Endothelial cell of umbilical vein (primary cell): ENCODE results near the gene SH3TC1. TPM values are rescaled to one million over a fixed set of nuclear protein-coding genes. Genes with fewer than 3 reads are reported as not detected.

Source experiments
- BruUV-seq: library from RNA; stranded (reverse); fragments of 400-500 nt; replicated peaks from 2 replicates; lab custom pipeline; 2021; lab: Mats Ljungman, UMichigan
- CTCF ChIA-PET: fragments of 300-600, 350-600 bp; sonication (Branson Sonifier 250); formaldehyde crosslinking; loops from one replicate; lab custom pipeline; 2021; ENCODE audit warnings: antibody characterized with exemption, inconsistent platforms; lab: Charles Lee
- POLR2A ChIA-PET: fragments of 300-600, 350-600 bp; sonication (Branson Sonifier 250); formaldehyde crosslinking; loops from one replicate; lab custom pipeline; 2021; ENCODE audit warnings: antibody characterized with exemption, inconsistent platforms; lab: Charles Lee
- DNase-seq: peaks from one replicate; pipeline ENCODE4 v3.0.0-alpha.2; 2011; ENCODE audit warnings: low read depth, low spot score
- FAIRE-seq: peaks from 2 replicates; lab custom pipeline; 2011; peaks lifted over from hg19 to GRCh38; lab: Jason Lieb, UNC
- H2AFZ ChIP-seq: 2 replicates; pipeline ENCODE4 v1.6.0; 2012; ENCODE audit warnings: low read depth, low read length, control low read depth, inconsistent platforms
- H3K27ac ChIP-seq: 2 replicates; pipeline ENCODE4 v1.5.1; 2011; ENCODE audit warnings: low read depth, mild to moderate bottlenecking, control low read depth, low read length, moderate library complexity; ENCODE audit not compliant: insufficient read depth
- H3K27me3 ChIP-seq, 2 experiments: 2 replicates each; pipeline versions ENCODE4 v1.6.0 to v1.6.1; 2011; ENCODE audit warnings: low read length in 2 of 2, mixed read lengths in 1 of 2; ENCODE audit not compliant: control insufficient read depth in 2 of 2, insufficient read depth in 2 of 2
- H3K36me3 ChIP-seq, 2 experiments: 2 replicates in 1 of 2; 3 replicates in 1 of 2; pipeline ENCODE4 v1.5.1; 2011; ENCODE audit warnings: low read length in 2 of 2, mild to moderate bottlenecking in 1 of 2, moderate library complexity in 1 of 2; ENCODE audit not compliant: control insufficient read depth in 2 of 2, insufficient read depth in 2 of 2; ENCODE audit errors: extremely low read depth in 1 of 2
- H3K4me1 ChIP-seq: 3 replicates; pipeline ENCODE4 v1.5.1; 2011; ENCODE audit warnings: mild to moderate bottlenecking, low read length; ENCODE audit not compliant: control insufficient read depth, insufficient read depth; ENCODE audit errors: extremely low read depth
- H3K4me2 ChIP-seq: 2 replicates; pipeline ENCODE4 v1.6.1; 2011; ENCODE audit warnings: low read length, control low read depth, mixed read lengths; ENCODE audit not compliant: insufficient read depth
- H3K4me3 ChIP-seq, 3 experiments: fragments of 200-600 bp in 1 of 3; sonication (generic), shearing (Covaris generic) in 1 of 3; replicated peaks in 1 of 3; 2 replicates each; pipeline ENCODE4 v1.5.1; 2011 to 2016; ENCODE audit warnings: control low read depth in 3 of 3, low read length in 3 of 3, mild to moderate bottlenecking in 2 of 3, inconsistent platforms in 1 of 3, low read depth in 1 of 3, moderate library complexity in 1 of 3; ENCODE audit not compliant: insufficient read depth in 1 of 3
- H3K79me2 ChIP-seq: 2 replicates; pipeline ENCODE4 v1.6.0; 2012; ENCODE audit warnings: low read length, inconsistent platforms; ENCODE audit not compliant: control insufficient read depth, insufficient read depth
- H3K9ac ChIP-seq: replicated peaks from 2 replicates; pipeline ENCODE3; 2011; ENCODE audit warnings: low read length, control low read depth; ENCODE audit not compliant: insufficient read depth; ENCODE audit errors: extremely low read depth
- H3K9me1 ChIP-seq: replicated peaks from 3 replicates; pipeline ENCODE4 v1.6.0; 2011; ENCODE audit warnings: mild to moderate bottlenecking, low read length; ENCODE audit not compliant: control insufficient read depth, insufficient read depth; ENCODE audit errors: extremely low read depth
- H3K9me3 ChIP-seq: replicated peaks from 2 replicates; pipeline ENCODE4 v1.5.1; 2012; ENCODE audit warnings: low read length, inconsistent platforms; ENCODE audit not compliant: control insufficient read depth, insufficient read depth
- H4K20me1 ChIP-seq: replicated peaks from 2 replicates; pipeline ENCODE3; 2011; ENCODE audit warnings: mild to moderate bottlenecking, low read length; ENCODE audit not compliant: control insufficient read depth, insufficient read depth; ENCODE audit errors: extremely low read depth
- EZH2 ChIP-seq: IDR thresholded peaks from 2 replicates; pipeline ENCODE4 v1.6.1; 2012; ENCODE audit warnings: borderline replicate concordance, low read depth, mild to moderate bottlenecking, moderate library complexity, low read length, inconsistent platforms; ENCODE audit not compliant: severe bottlenecking
- FOS ChIP-seq: IDR thresholded peaks from 2 replicates; pipeline ENCODE4 v1.6.1; 2011; ENCODE audit warnings: mild to moderate bottlenecking, low read length, moderate library complexity, borderline replicate concordance; ENCODE audit not compliant: insufficient read depth
- GATA2 ChIP-seq: IDR thresholded peaks from 2 replicates; pipeline ENCODE4 v1.7.0; 2011; ENCODE audit warnings: low read depth, mild to moderate bottlenecking, moderate library complexity, mixed read lengths, low read length; ENCODE audit not compliant: insufficient read length, insufficient read depth
- JUN ChIP-seq: IDR thresholded peaks from 2 replicates; pipeline ENCODE4 v1.6.1; 2011; ENCODE audit warnings: borderline replicate concordance, low read depth; ENCODE audit not compliant: insufficient read length, insufficient read depth
- MYC ChIP-seq: IDR thresholded peaks from one replicate; pipeline ENCODE4 v1.6.1; 2011; ENCODE audit warnings: mild to moderate bottlenecking, low read depth, low read length
- POLR2A ChIP-seq: IDR thresholded peaks from 2 replicates; pipeline ENCODE4 v1.6.1; 2012; ENCODE audit warnings: low read depth, mild to moderate bottlenecking, control low read depth, low read length
- POLR2AphosphoS5 ChIP-seq: IDR thresholded peaks from 2 replicates; pipeline ENCODE4 v1.6.1; 2012; ENCODE audit warnings: low read depth, mild to moderate bottlenecking, control low read depth, low read length, moderate library complexity; ENCODE audit not compliant: insufficient read depth
- dilution Hi-C: fragments of 300-500 bp; cut with MboI; formaldehyde crosslinking; loops from one replicate; pipeline ENCODE4 v1.15.0; 2019; ENCODE audit warnings: low sequenced_read_pairs; ENCODE audit not compliant: extremely low pct_ligation_motif_present
- intact Hi-C: fragments of 100-400 bp; cut with micrococcal nuclease; formaldehyde crosslinking; loops from one replicate; pipeline ENCODE4 v1.10.0; 2022
- polyA plus RNA-seq, 4 experiments: library from polyadenylated mRNA; depleted of rRNA in 3 of 4; stranded (reverse) in 3 of 4; unstranded in 1 of 4; fragments of >200 nt; gene quantifications; 2 replicates each; pipeline versions ENCODE4 v1.2.1 to v1.2.3, GENCODE V29; 2011 to 2012; ENCODE audit warnings: missing spikeins in 1 of 4
- total RNA-seq: library from RNA; stranded (reverse); gene quantifications from 2 replicates; pipeline ENCODE4 v1.2.3, GENCODE V29; 2021
- TF ChIP-seq, protein P1 (sequence below), 2 donors: IDR thresholded peaks; 1 replicate in 1 of 2; 2 replicates in 1 of 2; pipeline ENCODE4 v1.5.1; 2011; ENCODE audit warnings: low read length in 2 of 2, mild to moderate bottlenecking in 2 of 2, moderate library complexity in 2 of 2, control low read depth in 1 of 2, inconsistent platforms in 1 of 2, low read depth in 1 of 2; ENCODE audit not compliant: insufficient read depth in 1 of 2; ENCODE audit errors: extremely low read depth in 1 of 2
- TF ChIP-seq, protein P2 (sequence below): IDR thresholded peaks from 2 replicates; pipeline ENCODE4 v1.6.1; 2011; ENCODE audit not compliant: insufficient read depth, insufficient read length

The SH3TC1 gene
- total and polyA plus RNA-seq, 2 donors (not counting 3 experiments of a cell fraction or from before 2014, with no cell fraction given) = 96.5 to 192 TPM

GRCh38 chr4:8282742-8283141, 83.7 kb downstream of the SH3TC1 start:
- Histone ChIP-seq H3K4me2 (no peak overlapping the region), H3K4me3 (no peak overlapping the region), H3K9me1 (no peaks in the 10 kb centered on the region), H3K79me2 (no peaks in the 10 kb centered on the region), H3K9me3 (no peaks in the 10 kb centered on the region), H3K9ac (no peak overlapping the region), H3K4me1 (peaks cover 9% of the 10 kb centered on the region), H3K36me3 (no peaks in the 10 kb centered on the region), H3K27me3 (no peaks in the 10 kb centered on the region), H3K27ac (no peak overlapping the region), H2AFZ (no peak overlapping the region), H4K20me1 (no peaks in the 10 kb centered on the region)
- BruUV-seq = no TSS peak
- intact Hi-C loops (no loop called here), dilution Hi-C loops (no loop called here)
- TF ChIP-seq JUN = no peak
- TF ChIP-seq MYC = no peak
- TF ChIP-seq GATA2 = no peak
- TF ChIP-seq POLR2A = no peak
- TF ChIP-seq FOS = no peak
- TF ChIP-seq, protein P1, sequence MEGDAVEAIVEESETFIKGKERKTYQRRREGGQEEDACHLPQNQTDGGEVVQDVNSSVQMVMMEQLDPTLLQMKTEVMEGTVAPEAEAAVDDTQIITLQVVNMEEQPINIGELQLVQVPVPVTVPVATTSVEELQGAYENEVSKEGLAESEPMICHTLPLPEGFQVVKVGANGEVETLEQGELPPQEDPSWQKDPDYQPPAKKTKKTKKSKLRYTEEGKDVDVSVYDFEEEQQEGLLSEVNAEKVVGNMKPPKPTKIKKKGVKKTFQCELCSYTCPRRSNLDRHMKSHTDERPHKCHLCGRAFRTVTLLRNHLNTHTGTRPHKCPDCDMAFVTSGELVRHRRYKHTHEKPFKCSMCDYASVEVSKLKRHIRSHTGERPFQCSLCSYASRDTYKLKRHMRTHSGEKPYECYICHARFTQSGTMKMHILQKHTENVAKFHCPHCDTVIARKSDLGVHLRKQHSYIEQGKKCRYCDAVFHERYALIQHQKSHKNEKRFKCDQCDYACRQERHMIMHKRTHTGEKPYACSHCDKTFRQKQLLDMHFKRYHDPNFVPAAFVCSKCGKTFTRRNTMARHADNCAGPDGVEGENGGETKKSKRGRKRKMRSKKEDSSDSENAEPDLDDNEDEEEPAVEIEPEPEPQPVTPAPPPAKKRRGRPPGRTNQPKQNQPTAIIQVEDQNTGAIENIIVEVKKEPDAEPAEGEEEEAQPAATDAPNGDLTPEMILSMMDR (IDR thresholded peaks at IDR 0.05; ENCODE audit: extremely low read depth in 1 of 2, insufficient read depth in 1 of 2, low read depth in 1 of 2, low read length in 2 of 2) = no peak
- no peak for TF ChIP-seq EZH2
- TF ChIP-seq, protein P2, sequence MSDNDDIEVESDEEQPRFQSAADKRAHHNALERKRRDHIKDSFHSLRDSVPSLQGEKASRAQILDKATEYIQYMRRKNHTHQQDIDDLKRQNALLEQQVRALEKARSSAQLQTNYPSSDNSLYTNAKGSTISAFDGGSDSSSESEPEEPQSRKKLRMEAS = no peak
- TF ChIP-seq POLR2AphosphoS5 = no peak
- CTCF ChIA-PET = interaction anchor here (2.9 kb wide), 1 partner anchor 15 kb away, joined by 9 read pairs; no protein-coding TSS in a partner anchor
- POLR2A ChIA-PET = no interaction called here
- FAIRE-seq (no peak), DNase-seq (no peak)
